ENCODE measurements around the gene EIF4E1B.

EIF4E1B gene

DNA sequence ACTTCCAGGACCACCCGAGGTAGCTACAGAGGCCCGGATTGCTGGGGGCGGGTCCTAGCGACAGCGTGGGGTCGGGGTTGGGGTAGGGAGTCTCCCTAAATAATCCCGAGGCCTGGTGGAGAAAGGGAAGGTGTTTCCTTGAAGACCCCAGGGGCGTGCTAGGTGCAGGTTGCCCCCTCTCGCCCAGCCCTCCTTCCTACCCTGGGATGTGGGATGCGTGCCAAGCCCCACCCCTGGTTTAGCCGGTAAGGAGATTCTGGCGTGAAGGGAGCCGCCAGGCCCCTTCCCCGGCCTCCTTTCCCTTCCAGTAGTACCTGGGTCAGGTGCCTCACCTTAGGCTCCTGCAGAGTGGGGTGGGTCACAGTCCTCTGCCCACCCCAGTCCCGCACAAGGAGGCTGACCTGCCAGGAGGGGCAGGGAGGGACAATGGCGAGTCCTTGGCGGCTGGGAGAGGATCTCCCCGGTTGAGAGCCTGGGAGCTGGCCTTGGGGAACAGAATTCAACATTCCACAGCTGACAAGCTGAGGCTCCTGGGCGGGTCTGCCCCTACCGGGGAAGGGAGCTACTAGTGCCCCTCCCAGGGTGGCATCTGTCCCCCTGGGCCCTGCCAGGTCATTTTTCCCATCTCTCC lies 17.5 kb downstream of the EIF4E1B start:
- DNase-seq, result peak; percentile 36

DNA sequence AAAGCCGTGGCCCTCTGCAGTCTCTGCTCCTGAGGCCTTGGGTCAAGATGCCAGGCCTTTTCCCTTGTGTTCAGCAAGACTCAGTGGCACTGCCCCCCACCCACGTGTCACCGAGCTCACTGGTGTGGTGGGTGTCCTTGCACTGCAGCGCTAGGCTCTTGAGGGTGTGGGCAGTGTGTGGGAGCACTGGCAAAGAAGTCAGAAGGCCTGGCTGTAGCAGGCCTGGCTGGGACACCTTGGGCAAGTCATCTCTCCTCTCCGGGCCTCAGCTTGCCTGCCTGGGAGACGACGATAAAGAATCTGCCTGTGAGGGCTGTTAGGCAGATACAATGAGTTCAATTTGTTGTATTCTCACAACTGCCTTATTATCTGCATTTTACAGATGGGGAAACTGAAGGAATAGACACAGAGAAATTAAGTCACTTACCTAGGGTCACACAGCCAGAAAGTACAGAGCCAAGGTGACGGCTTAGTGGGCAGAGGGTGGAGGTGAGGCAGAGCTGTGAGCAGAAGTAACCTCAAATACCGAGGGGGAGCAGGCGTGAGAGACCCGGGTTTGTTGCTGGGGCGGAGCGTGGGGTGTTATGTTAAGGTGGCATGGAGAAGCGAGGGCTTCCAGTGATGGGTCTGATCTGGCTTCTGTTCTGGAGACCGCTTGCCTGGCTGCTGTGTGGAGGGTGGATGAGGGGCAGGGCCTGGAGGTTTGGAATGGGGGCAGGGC lies 18.2 kb downstream of the EIF4E1B start:
- no peak for DNase-seq

DNA sequence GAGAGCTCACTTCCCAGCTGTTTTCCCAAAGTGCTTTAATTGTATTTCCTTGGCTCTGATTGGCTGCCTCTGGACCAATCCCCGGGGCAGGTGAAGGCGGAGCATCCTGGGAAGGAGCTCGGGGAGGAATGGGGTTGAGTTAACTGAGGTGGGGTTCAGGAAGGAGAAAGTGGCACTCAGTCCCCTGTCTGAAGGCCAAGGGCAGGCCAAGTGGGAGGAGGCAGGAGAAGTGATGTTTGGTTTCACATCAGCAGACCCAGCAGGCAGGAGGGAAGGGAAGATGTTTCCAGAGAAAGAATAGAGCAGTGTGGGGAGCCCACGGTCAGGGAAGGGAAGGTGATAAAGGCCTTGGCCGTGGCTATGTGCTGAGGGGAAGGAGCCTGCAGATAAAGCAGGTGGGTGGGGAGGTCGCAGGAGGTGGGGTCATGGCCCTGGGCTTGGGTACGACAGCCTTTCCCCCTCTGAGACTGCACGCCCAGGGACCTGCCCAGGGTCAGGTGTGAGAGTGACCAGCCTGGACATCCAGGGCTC lies 19.9 kb downstream of the EIF4E1B start:
- DNase-seq, result no peak

DNA sequence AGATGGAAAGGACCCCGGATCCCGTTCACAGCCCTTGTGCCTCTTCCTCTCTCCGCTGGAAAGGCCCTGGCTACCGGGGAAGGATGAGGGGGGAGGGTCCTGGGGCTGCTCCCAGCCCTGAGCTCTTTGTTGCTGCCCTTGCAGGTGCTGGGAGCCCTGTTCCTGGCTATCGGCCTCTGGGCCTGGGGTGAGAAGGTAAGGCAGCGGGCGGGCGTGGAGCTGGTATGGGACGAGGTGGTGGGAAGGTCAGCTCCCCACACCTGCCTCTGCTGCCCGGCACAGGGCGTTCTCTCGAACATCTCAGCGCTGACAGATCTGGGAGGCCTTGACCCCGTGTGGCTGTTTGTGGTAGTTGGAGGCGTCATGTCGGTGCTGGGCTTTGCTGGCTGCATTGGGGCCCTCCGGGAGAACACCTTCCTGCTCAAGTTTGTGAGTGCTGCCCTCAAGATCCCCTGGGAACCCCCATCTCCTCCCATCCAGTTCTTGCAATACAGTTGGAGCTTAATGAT lies 21.1 kb downstream of the EIF4E1B start:
- DNase-seq, result no peak

DNA sequence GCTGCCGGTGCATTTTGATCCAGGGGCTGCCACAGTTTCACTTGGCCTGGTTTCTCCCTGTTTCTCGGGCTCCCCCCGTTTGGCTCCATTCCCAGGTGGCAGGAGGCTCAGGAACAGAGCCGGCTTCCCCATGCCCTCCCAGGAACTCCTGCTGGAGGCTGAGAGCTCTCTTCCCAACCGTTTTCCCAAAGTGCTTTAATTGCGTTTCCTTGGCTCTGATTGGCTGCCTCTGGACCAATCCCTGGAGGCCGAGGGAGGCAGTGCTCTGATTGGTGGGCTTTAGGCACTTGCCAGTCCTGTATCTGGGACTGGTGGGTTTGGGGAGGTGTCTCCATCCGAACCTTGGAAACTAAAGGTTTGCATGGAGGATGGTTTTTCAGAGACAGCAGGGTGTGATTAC lies 21.7 kb downstream of the EIF4E1B start:
- DNase-seq, result no peak

- no peak for DNase-seq
Observed at GRCh38 chr5:176653401-176654385, 23.2 kb downstream of the EIF4E1B start.

DNA sequence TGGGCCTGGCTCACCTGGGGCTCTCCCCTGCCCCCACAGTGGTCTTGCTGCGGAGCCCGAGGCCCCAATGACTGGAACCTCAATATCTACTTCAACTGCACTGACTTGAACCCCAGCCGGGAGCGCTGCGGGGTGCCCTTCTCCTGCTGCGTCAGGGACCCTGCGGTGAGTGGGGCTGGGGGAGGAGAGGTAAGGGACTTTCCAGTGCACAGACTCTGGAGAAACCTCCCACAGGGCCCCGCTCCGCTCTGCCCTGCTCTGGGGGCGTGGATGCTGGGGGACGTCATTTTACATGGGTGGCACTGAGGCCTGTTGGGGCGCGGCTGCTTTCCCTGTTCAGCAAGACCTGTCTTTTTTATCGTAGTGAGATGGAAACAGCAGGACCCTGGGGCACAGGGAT lies 24.4 kb downstream of the EIF4E1B start:
- DNase-seq, result no peak

DNA sequence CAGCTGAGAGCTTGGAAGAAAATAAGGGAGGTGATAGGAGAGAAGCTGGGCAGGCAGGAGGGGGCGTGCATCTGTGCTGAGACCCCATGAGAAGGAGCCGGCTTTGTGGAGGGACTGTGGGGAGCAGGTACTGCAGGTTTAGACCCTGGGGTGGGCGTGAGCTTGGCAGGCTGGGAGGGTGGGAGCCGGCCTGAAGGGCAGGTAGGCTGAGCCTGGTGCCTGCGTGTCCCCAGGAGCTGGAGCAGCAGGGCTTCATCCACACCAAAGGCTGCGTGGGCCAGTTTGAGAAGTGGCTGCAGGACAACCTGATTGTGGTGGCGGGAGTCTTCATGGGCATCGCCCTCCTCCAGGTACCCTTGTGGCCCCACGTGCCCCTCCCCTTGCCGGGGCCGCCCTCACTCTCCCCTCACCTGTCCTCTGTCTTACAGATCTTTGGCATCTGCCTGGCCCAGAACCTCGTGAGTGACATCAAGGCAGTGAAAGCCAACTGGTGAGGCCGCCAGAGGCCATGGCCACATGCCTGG lies 26.1 kb downstream of the EIF4E1B start:
- DNase-seq, result no peak

GRCh38 chr5:176658007-176658599 lies 27.6 kb downstream of the EIF4E1B start:
- DNase-seq, result peak; percentile 63

- DNase-seq, result no peak
Observed at GRCh38 chr5:176658817-176659511, 28.5 kb downstream of the EIF4E1B start.

DNA sequence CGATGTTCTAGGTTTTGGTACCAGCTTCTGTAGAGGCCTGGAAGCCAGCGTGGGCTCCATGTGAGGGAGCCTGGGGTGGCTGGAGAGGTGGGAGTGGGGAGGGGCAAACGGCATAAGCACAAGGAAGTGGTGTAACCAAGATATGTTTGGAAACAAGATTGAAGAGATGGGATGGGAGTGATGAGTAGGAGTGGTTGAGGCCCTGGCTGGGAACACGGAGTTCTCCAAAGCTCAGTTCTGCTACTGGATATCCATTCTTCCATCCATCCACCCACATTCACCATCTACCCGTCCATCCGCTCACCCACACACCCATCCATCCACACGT lies 29.0 kb downstream of the EIF4E1B start:
- no peak for DNase-seq

DNA sequence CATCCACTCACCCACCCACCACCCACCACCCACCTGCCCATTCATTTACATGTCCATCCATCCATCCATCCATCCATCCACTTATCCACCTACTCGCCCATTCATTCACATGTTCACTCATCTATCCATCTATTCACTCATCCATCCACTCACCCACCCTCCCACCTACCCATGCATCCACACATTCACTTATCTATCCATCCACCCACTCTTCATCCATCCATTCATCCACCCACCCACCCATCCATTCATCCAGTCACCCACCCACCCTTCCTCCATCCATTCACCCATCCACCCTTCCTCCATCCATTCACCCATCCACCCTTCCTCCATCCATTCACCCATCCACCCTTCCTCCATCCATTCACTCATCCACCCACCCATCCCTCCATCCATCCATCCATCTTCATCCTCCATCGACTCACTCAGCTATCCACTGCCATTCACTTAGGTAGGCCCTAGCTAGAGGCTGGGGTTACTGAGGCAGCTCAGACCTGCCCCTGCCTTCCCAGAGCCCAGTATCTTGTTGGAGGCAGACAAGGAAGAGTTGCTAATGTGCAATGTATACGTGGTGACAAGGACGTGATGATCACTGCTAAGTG lies 29.5 kb downstream of the EIF4E1B start:
- DNase-seq, result no peak

DNA sequence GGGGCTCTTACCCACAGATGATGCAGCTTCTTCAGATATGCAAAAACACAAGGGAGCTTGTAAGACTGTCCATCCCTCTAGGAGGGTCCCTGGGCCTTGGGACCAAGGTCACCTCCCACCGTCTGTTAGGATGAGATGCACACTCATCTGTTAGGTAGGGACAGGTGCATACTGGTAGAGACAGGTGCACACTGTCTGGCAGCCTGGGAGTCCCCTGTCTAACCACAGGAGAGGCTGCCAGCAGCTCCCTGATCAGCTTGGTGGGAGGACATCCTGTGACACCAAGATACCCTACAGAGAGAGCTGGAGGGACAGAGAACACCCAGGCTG lies 30.0 kb downstream of the EIF4E1B start:
- DNase-seq, result no peak

DNA sequence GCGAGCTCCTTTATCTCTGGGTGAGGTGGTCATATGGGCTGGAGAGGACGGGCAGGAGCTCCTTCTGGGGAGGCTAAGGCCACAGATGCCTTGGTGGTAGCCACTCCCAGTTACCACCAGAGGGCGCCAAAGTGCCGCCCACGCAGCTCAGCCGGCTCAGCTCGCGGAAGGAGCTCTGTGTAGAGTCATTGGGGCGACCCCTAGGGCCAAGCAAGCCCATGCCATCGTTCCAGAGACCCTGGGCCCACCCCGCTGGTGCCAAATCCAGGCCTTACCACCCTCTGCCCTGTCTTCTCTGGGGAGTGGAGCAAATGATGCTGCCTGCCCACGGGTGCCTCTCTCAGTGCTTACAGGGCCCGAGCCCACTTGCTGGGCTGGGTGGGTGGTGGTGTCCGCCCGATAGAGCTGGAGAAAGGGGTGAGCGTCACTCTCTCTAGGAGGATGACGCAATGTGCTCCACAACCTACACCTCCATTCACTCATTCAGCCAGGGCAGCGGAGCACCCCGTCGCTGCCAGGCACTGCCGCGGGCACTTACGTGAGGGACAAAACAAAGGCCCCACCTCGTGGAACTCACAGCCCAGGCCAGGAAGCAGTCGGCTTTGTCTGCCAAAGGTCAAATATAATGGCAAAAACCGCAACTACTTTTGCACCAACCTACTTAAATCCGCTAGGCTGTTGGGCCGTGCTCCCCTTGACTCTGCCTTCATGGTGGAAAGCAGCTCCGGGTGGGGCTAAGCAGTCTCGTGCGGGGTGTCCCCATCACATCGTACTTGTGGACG lies 30.6 kb downstream of the EIF4E1B start:
- DNase-seq, result peak; percentile 63

DNA sequence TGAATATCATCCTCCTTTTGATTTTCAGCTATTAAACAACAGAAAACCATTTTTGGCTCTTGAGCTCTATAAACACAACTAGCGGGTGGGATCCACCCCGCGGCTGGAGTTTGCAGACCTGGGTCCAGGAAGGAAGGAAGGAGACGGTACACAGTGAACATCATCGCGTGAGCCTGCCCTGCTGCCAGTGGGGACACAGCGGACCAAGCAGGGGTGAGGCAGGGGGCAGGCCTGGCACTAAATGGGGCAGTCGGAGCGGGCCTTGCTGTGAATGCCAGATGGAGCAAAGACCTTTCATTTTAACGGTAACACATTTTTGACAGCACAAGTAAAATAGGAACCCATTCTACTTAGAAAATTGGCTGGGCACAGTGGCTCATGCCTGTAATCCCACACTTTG lies 31.2 kb downstream of the EIF4E1B start:
- DNase-seq, result no peak

DNA sequence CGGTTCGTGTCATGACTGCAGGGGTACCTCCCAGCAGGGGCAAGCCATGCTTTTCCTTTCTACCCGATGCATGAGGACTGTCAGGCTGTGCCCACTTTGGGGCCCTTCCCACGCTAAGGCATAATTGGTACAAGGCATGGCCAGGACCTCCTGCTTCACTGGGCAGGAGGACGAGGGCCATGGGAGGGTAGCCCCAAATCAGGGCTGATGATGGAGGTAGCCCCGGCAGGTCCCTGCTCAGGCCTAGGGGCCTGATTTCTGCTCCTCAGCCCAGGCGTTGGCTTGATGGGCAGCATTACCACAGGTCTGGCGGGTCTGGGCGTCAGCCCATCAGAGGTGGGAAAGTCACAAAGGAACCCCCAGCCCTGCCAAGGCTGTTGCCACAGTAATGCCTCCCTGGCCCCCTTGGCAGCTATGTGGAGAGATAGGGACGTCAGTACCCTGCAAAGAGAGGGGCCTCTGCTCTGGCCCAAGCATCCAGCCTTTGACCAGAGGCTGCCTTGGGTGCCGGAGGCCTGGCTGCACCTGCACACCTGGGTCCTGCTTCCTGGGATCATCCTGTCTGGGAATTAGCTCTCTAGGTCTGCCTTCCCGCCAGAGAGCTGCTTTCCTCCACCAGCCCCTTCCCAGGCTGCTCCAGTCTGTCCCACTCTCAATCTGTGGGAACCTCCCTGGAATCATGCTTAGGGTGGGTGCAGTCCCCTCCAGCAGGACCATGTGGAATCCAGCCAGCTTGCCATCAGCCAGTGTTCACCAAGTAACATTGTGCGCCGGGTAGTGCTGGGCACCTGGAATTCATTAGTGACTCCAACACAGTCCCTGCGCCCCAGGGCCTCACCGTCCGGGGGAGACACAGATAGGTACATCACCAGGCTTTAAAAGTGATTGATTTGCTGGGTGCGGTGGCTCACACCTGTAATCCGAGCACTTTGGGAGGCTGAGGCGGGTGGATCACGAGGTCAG lies 32.2 kb downstream of the EIF4E1B start:
- DNase-seq, result no peak

GRCh38 chr5:176663566-176663965 lies 33.1 kb downstream of the EIF4E1B start:
- DNase-seq, result no peak

- no peak for DNase-seq
Observed at GRCh38 chr5:176664479-176664878, 34.0 kb downstream of the EIF4E1B start.

DNA sequence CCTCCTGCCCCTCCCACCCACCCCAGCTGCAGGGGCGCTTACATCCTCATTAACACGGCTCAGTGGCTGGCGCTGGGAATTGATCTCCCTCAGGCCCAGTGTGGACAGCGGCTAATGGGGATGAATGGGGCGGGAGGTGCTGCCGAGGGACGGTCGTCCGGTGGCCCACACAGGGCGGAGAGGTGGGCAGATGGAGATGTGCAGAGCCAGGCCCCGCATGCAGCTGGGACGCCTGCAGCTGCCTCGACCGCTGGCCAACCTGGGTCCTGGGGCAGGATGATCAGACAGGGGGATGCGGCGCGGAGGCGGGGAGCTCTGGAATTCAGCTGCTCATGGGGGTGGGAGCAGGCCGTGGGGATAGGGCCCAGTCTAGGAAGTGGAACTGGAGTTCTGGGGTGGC lies 34.4 kb downstream of the EIF4E1B start:
- DNase-seq, result no peak

DNA sequence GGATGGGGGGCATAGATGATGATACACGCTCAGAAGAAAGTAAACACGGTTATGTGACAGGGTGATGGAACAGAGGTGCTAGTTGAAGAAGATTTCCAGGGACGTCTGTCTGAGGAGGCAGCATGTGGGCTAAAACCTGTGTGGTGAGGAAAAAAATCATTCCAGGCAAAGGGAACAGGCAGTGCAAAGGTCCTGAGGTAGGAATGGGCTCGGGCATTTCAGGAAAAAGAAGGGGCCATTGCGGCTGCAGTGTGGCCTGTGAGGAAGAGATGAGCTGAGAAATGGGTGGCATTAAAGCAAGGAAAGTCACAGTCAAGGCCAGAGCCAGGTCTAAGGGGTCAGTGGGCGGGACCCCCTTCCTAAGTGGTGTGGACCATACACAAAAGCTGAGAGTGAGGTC lies 35.0 kb downstream of the EIF4E1B start:
- DNase-seq, result no peak

Data from fibroblast of skin of right biceps (primary cell).